ENCODE data around the gene CTXND1. TPM values are rescaled to one million over a fixed set of nuclear protein-coding genes. Genes with fewer than 3 reads are reported as not detected.

CTXND1 gene
- polyA plus RNA-seq, 3 donors = not detected

DNA sequence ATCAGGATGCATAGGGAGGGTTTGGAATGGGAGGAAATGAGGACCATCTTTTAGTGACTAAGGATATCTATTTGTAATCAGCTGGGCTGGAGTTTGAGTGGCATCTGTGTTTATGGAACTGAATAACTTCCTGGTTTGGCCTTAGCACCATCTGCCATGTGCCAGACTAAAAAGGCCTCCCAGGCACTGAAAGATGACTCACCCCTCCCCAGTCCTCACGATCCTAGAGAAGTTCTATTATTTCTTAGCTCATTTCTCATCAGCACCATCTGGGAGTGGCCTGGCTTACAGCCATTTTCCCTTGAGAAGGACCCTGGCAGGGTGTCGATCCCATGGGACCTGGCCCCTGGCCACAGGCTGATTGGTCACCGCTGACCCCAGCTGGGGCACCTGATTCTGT, 23.9 kb upstream of the CTXND1 start:
- peaks cover 0 to 6% (median 3%) of the 10 kb centered on the region in 7 donors for H3K9me3 Mint-ChIP-seq
- H3K27me3 Mint-ChIP-seq (ENCODE audit: low read depth in 3 of 3) = peaks cover 4 to 5% (median 5%) of the 10 kb centered on the region in 3 donors
- WGBS (ENCODE audit: insufficient coverage) = 69% methylated on average over 3 of the region's 3 CpGs
- H3K4me3 Mint-ChIP-seq = no peak overlapping the region
- Histone ChIP-seq H3K4me1 (ENCODE audit: control insufficient read depth in 1 of 2, insufficient read depth in 2 of 2, low read length in 2 of 2) (no peaks in the 10 kb centered on the region), H3K9ac (ENCODE audit: insufficient read depth, low read length, poor library complexity, severe bottlenecking) (no peak overlapping the region), H3K27ac (ENCODE audit: low read depth in 1 of 2, low read length in 2 of 2) (no peak overlapping the region), H2AFZ (ENCODE audit: insufficient read depth, low read depth, low read length, poor library complexity, severe bottlenecking) (no peak overlapping the region), H4K20me1 (ENCODE audit: insufficient read depth, low read length) (no peaks in the 10 kb centered on the region), H3K4me2 (replicated peaks; ENCODE audit: extremely low read depth, low read length, poor library complexity, severe bottlenecking) (no peak overlapping the region), H3K9me3 (replicated peaks in 1 of 2; ENCODE audit: control insufficient read depth in 1 of 2, insufficient read depth in 1 of 2, low read length in 2 of 2) (no peaks in the 10 kb centered on the region), H3K36me3 (replicated peaks in 1 of 2; ENCODE audit: control insufficient read depth in 1 of 2, insufficient read depth in 2 of 2, low read length in 2 of 2) (no peaks in the 10 kb centered on the region), H3K79me2 (ENCODE audit: insufficient read depth, low read length) (no peaks in the 10 kb centered on the region), H3K4me3 (replicated peaks in 1 of 3; ENCODE audit: low read depth in 2 of 3, low read length in 3 of 3) (no peak overlapping the region), H3K27me3 (ENCODE audit: control insufficient read depth in 2 of 2, insufficient read depth in 2 of 2, low read length in 2 of 2) (no peaks in the 10 kb centered on the region)
- intact Hi-C loops (cut with micrococcal nuclease) = no loop called here
- DNase-seq = no peak
- H3K4me1 Mint-ChIP-seq = no peaks in the 10 kb centered on the region
- no peak overlapping the region for H3K27ac Mint-ChIP-seq
- H3K36me3 Mint-ChIP-seq = no peaks in the 10 kb centered on the region
- TF ChIP-seq, protein P1, sequence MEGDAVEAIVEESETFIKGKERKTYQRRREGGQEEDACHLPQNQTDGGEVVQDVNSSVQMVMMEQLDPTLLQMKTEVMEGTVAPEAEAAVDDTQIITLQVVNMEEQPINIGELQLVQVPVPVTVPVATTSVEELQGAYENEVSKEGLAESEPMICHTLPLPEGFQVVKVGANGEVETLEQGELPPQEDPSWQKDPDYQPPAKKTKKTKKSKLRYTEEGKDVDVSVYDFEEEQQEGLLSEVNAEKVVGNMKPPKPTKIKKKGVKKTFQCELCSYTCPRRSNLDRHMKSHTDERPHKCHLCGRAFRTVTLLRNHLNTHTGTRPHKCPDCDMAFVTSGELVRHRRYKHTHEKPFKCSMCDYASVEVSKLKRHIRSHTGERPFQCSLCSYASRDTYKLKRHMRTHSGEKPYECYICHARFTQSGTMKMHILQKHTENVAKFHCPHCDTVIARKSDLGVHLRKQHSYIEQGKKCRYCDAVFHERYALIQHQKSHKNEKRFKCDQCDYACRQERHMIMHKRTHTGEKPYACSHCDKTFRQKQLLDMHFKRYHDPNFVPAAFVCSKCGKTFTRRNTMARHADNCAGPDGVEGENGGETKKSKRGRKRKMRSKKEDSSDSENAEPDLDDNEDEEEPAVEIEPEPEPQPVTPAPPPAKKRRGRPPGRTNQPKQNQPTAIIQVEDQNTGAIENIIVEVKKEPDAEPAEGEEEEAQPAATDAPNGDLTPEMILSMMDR (IDR thresholded peaks at IDR 0.05) = no peak

DNA sequence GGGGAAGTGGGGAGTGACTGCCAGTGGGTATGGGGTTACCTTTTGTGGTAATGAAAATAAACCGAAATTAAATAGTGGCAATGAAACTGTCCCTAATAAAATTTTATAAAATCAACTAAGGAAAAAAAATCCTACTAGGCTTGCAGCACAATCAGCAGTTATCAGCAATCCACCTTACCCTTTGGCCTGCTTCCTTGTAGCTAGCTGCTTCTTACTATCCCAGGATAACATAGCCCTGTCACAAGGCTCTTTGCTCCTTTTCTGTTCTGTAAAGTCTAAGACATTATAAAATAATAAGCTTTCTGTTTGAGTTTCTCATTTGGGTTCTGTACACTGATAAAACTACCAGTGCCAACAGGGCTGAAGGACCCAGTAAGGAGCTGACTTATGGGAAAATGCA, 23.0 kb upstream of the CTXND1 start:
- Mint-ChIP-seq H3K4me3 (no peak overlapping the region), H3K36me3 (no peaks in the 10 kb centered on the region), H3K27ac (no peak overlapping the region), H3K4me1 (no peaks in the 10 kb centered on the region), H3K9me3 (peaks cover 0 to 6% (median 3%) of the 10 kb centered on the region in 7 donors), H3K27me3 (ENCODE audit: low read depth in 3 of 3) (peaks cover 2 to 5% (median 3%) of the 10 kb centered on the region in 3 donors)
- intact Hi-C loops (cut with micrococcal nuclease) = no loop called here
- H3K4me3 ChIP-seq (replicated peaks in 1 of 3; ENCODE audit: low read depth in 2 of 3, low read length in 3 of 3) = no peak overlapping the region
- H3K27me3 ChIP-seq (ENCODE audit: control insufficient read depth in 2 of 2, insufficient read depth in 2 of 2, low read length in 2 of 2) = no peaks in the 10 kb centered on the region
- H3K4me2 ChIP-seq (replicated peaks; ENCODE audit: extremely low read depth, low read length, poor library complexity, severe bottlenecking) = no peak overlapping the region
- TF ChIP-seq, protein P1 (IDR thresholded peaks at IDR 0.05) = no peak
- no peak overlapping the region for H3K9ac ChIP-seq (ENCODE audit: insufficient read depth, low read length, poor library complexity, severe bottlenecking)
- H3K79me2 ChIP-seq (ENCODE audit: insufficient read depth, low read length) = no peaks in the 10 kb centered on the region
- no peaks in the 10 kb centered on the region for H4K20me1 ChIP-seq (ENCODE audit: insufficient read depth, low read length)
- no peak overlapping the region for H3K27ac ChIP-seq (ENCODE audit: low read depth in 1 of 2, low read length in 2 of 2)
- no CpG with 5 or more reads among the region's 1 CpG for WGBS (ENCODE audit: insufficient coverage)
- H2AFZ ChIP-seq (ENCODE audit: insufficient read depth, low read depth, low read length, poor library complexity, severe bottlenecking) = no peak overlapping the region
- H3K36me3 ChIP-seq (replicated peaks in 1 of 2; ENCODE audit: control insufficient read depth in 1 of 2, insufficient read depth in 2 of 2, low read length in 2 of 2) = no peaks in the 10 kb centered on the region
- H3K4me1 ChIP-seq (ENCODE audit: control insufficient read depth in 1 of 2, insufficient read depth in 2 of 2, low read length in 2 of 2) = no peaks in the 10 kb centered on the region
- DNase-seq = no peak
- no peaks in the 10 kb centered on the region for H3K9me3 ChIP-seq (replicated peaks in 1 of 2; ENCODE audit: control insufficient read depth in 1 of 2, insufficient read depth in 1 of 2, low read length in 2 of 2)
